Activated T-cell treated with anti-CD3 and anti-CD28 coated beads, Interleukin-2, amount 50 U/mL, for 4 hours (primary cell): ENCODE measurements around the gene TMEM45A. TPM values are rescaled to one million over a fixed set of nuclear protein-coding genes. Genes with fewer than 3 reads are reported as not detected.
"Not testable (repeated sequence)": the region's sequence is repeated elsewhere in the genome, so short reads cannot be mapped to it uniquely, and the experiment has no call there.

Experiments
- ATAC-seq, 2 donors: fragments of 200-7000 bp; cut with Tn5 transposase; one replicate each; pipeline ENCODE4 v1.10.0; 2021
- DNase-seq: peaks from one replicate; pipeline ENCODE4 v3.0.0-alpha.2; 2020
- H3K27me3 Mint-ChIP-seq: one replicate; pipeline ENCODE4 v1.8.0; 2021; ENCODE audit warnings: low read depth, mixed read lengths
- H3K36me3 Mint-ChIP-seq: one replicate; pipeline ENCODE4 v1.8.0; 2022; ENCODE audit warnings: mixed read lengths; ENCODE audit not compliant: insufficient read depth
- H3K4me1 Mint-ChIP-seq: one replicate; pipeline ENCODE4 v1.8.0; 2021; ENCODE audit warnings: low read depth, mixed read lengths
- H3K4me3 Mint-ChIP-seq: one replicate; pipeline ENCODE4 v1.8.0; 2021; ENCODE audit warnings: mild to moderate bottlenecking, moderate library complexity, mixed read lengths
- H3K9me3 Mint-ChIP-seq: one replicate; pipeline ENCODE4 v1.8.0; 2021; ENCODE audit warnings: mixed read lengths
- total RNA-seq, 3 donors: library from RNA; stranded (reverse); gene quantifications; one replicate each; pipeline ENCODE4 v1.2.1, GENCODE V29; 2021

Gene TMEM45A
- total RNA-seq, 3 donors from 2014 or later = 0.18 TPM; not detected in 2

- not testable (repeated sequence) for DNase-seq, H3K9me3 Mint-ChIP-seq, H3K4me3 Mint-ChIP-seq, H3K36me3 Mint-ChIP-seq, H3K4me1 Mint-ChIP-seq, ATAC-seq
- H3K27me3 Mint-ChIP-seq = peaks cover 35% of the 10 kb centered on the region
These were observed 17.4 kb downstream of the TMEM45A start for GRCh38 chr3:100509818-100510217.

- H3K36me3 Mint-ChIP-seq = no peaks in the 10 kb centered on the region
- no peaks in the 10 kb centered on the region for H3K9me3 Mint-ChIP-seq
- no peak overlapping the region for H3K4me3 Mint-ChIP-seq
- DNase-seq (no peak), ATAC-seq (no peak)
- no peaks in the 10 kb centered on the region for H3K4me1 Mint-ChIP-seq
- H3K27me3 Mint-ChIP-seq = no peaks in the 10 kb centered on the region
These were observed 23.8 kb downstream of the TMEM45A start for GRCh38 chr3:100516232-100516631.

- no peaks in the 10 kb centered on the region for H3K27me3 Mint-ChIP-seq
- no peaks in the 10 kb centered on the region for H3K36me3 Mint-ChIP-seq
- no peak for ATAC-seq
- no peaks in the 10 kb centered on the region for H3K9me3 Mint-ChIP-seq
- no peaks in the 10 kb centered on the region for H3K4me1 Mint-ChIP-seq
- H3K4me3 Mint-ChIP-seq = no peak overlapping the region
- DNase-seq = no peak
These were observed 24.4 kb downstream of the TMEM45A start for GRCh38 chr3:100516838-100517237.

- Mint-ChIP-seq H3K36me3 (no peaks in the 10 kb centered on the region), H3K9me3 (no peaks in the 10 kb centered on the region), H3K4me3 (no peak overlapping the region), H3K27me3 (no peaks in the 10 kb centered on the region), H3K4me1 (no peaks in the 10 kb centered on the region)
- no peak for ATAC-seq
- DNase-seq = no peak
These were observed 24.9 kb downstream of the TMEM45A start for GRCh38 chr3:100517276-100517675.

GRCh38 chr3:100518244-100518643, 25.8 kb downstream of the TMEM45A start:
- no peak overlapping the region for H3K4me3 Mint-ChIP-seq
- DNase-seq (no peak), ATAC-seq (no peak)
- H3K9me3 Mint-ChIP-seq = no peaks in the 10 kb centered on the region
- H3K4me1 Mint-ChIP-seq = no peaks in the 10 kb centered on the region
- H3K27me3 Mint-ChIP-seq = peaks cover under 1% of the 10 kb centered on the region
- no peaks in the 10 kb centered on the region for H3K36me3 Mint-ChIP-seq

- Mint-ChIP-seq H3K4me3 (no peak overlapping the region), H3K36me3 (no peaks in the 10 kb centered on the region), H3K9me3 (no peaks in the 10 kb centered on the region), H3K27me3 (peaks cover 6% of the 10 kb centered on the region), H3K4me1 (no peaks in the 10 kb centered on the region)
- DNase-seq = no peak
- no peak for ATAC-seq
These were observed 26.6 kb downstream of the TMEM45A start for GRCh38 chr3:100518983-100519382.

- H3K36me3 Mint-ChIP-seq = no peaks in the 10 kb centered on the region
- no peak for ATAC-seq
- no peak overlapping the region for H3K4me3 Mint-ChIP-seq
- H3K4me1 Mint-ChIP-seq = no peaks in the 10 kb centered on the region
- DNase-seq = no peak
- no peaks in the 10 kb centered on the region for H3K9me3 Mint-ChIP-seq
- peaks cover 6% of the 10 kb centered on the region for H3K27me3 Mint-ChIP-seq
These were observed 29.0 kb downstream of the TMEM45A start for GRCh38 chr3:100521439-100521845.

- no peak overlapping the region for H3K4me3 Mint-ChIP-seq
- peaks cover 6% of the 10 kb centered on the region for H3K27me3 Mint-ChIP-seq
- no peaks in the 10 kb centered on the region for H3K4me1 Mint-ChIP-seq
- no peak for ATAC-seq
- H3K9me3 Mint-ChIP-seq = no peaks in the 10 kb centered on the region
- no peak for DNase-seq
- no peaks in the 10 kb centered on the region for H3K36me3 Mint-ChIP-seq
These were observed 29.7 kb downstream of the TMEM45A start for GRCh38 chr3:100522125-100522524.

GRCh38 chr3:100523050-100523760, 30.8 kb downstream of the TMEM45A start:
- no peaks in the 10 kb centered on the region for H3K4me1 Mint-ChIP-seq

GRCh38 chr3:100525753-100526612, 33.6 kb downstream of the TMEM45A start:
- DNase-seq (no peak), ATAC-seq (no peak)
- no peaks in the 10 kb centered on the region for H3K36me3 Mint-ChIP-seq
- H3K27me3 Mint-ChIP-seq = peaks cover 9% of the 10 kb centered on the region
- no peak overlapping the region for H3K4me3 Mint-ChIP-seq
- no peaks in the 10 kb centered on the region for H3K9me3 Mint-ChIP-seq
- H3K4me1 Mint-ChIP-seq = no peaks in the 10 kb centered on the region

More at GRCh38 chr3:100523050-100523760, 30.8 kb downstream of the TMEM45A start:
- H3K9me3 Mint-ChIP-seq = no peaks in the 10 kb centered on the region
- peaks cover 7% of the 10 kb centered on the region for H3K27me3 Mint-ChIP-seq
- no peak overlapping the region for H3K4me3 Mint-ChIP-seq
- no peak for ATAC-seq
- no peak for DNase-seq
- no peaks in the 10 kb centered on the region for H3K36me3 Mint-ChIP-seq

- DNase-seq (no peak), ATAC-seq (no peak)
- Mint-ChIP-seq H3K4me1 (no peaks in the 10 kb centered on the region), H3K4me3 (no peak overlapping the region), H3K27me3 (peaks cover 9% of the 10 kb centered on the region), H3K36me3 (no peaks in the 10 kb centered on the region), H3K9me3 (no peaks in the 10 kb centered on the region)
These were observed 34.4 kb downstream of the TMEM45A start for GRCh38 chr3:100526613-100527346.

- no peak for DNase-seq
- Mint-ChIP-seq H3K4me1 (no peaks in the 10 kb centered on the region), H3K9me3 (no peaks in the 10 kb centered on the region), H3K4me3 (no peak overlapping the region), H3K27me3 (peaks cover 9% of the 10 kb centered on the region), H3K36me3 (no peaks in the 10 kb centered on the region)
- no peak for ATAC-seq
These were observed 34.9 kb downstream of the TMEM45A start for GRCh38 chr3:100527347-100527735.

- H3K4me1 Mint-ChIP-seq = no peaks in the 10 kb centered on the region
- H3K4me3 Mint-ChIP-seq = no peak overlapping the region
- H3K36me3 Mint-ChIP-seq = no peaks in the 10 kb centered on the region
- no peaks in the 10 kb centered on the region for H3K9me3 Mint-ChIP-seq
- H3K27me3 Mint-ChIP-seq = peaks cover 2% of the 10 kb centered on the region
- DNase-seq (no peak), ATAC-seq (no peak)
These were observed 38.7 kb downstream of the TMEM45A start for GRCh38 chr3:100531093-100531492.

GRCh38 chr3:100532411-100532810, 40.0 kb downstream of the TMEM45A start:
- H3K36me3 Mint-ChIP-seq = no peaks in the 10 kb centered on the region
- H3K4me3 Mint-ChIP-seq = no peak overlapping the region
- H3K27me3 Mint-ChIP-seq = peaks cover 2% of the 10 kb centered on the region
- H3K9me3 Mint-ChIP-seq = no peaks in the 10 kb centered on the region
- ATAC-seq = no peak
- no peak for DNase-seq
- no peaks in the 10 kb centered on the region for H3K4me1 Mint-ChIP-seq
